Measurements from ENCODE around the gene CEP128.

DNA sequence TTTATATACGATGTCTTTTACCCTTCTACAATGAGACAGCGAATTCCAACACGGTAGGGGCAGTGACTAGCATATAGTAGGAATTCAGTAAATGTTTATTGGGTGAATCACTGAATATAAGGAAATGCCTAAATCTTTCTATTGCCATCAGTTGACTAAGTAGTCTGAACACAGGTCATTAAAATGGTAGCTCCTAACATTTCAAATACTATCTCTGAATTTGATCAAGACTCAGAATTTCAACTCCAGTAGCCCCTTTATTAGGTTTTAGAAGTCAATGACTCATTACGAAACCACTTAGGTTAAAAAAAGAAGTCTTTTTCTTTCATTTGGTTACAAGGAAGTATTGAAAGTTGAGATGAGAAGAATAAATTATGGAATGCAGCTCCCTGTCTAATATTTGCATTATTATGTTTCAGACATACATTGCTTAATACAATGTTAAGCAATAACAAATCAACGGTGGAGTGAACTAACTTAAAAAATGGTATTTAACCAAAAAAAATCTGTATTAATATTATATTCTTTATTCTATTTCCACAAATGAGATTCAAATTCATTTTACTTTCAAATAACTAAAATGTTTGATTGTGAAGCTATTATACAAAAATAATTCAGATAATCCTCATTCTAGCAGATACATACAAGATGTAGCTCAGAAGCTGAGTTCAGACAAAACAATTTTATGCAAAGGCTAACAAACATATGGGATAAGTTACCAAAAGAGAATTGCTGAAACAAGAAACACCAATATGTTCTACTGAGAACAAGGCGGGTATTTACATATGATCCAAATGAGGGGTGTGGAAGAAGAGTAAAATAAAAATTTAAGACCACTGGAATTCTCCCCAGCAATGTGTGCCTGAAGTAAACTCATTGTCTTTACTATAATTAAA, 302.7 kb downstream of the CEP128 start:
- TF ChIP-seq, protein P1, sequence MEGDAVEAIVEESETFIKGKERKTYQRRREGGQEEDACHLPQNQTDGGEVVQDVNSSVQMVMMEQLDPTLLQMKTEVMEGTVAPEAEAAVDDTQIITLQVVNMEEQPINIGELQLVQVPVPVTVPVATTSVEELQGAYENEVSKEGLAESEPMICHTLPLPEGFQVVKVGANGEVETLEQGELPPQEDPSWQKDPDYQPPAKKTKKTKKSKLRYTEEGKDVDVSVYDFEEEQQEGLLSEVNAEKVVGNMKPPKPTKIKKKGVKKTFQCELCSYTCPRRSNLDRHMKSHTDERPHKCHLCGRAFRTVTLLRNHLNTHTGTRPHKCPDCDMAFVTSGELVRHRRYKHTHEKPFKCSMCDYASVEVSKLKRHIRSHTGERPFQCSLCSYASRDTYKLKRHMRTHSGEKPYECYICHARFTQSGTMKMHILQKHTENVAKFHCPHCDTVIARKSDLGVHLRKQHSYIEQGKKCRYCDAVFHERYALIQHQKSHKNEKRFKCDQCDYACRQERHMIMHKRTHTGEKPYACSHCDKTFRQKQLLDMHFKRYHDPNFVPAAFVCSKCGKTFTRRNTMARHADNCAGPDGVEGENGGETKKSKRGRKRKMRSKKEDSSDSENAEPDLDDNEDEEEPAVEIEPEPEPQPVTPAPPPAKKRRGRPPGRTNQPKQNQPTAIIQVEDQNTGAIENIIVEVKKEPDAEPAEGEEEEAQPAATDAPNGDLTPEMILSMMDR (IDR thresholded peaks at IDR 0.05; ENCODE audit: low read depth, low read length): no peak
- TF ChIP-seq EZH2phosphoT487 (IDR thresholded peaks at IDR 0.05; ENCODE audit: low read depth): no peak
